K562 treated with DMSO at 1 percent for 24 hours (cell line): Measurements from ENCODE around the gene GRID2IP. TPM values are rescaled to one million over a fixed set of nuclear protein-coding genes. Genes with fewer than 3 reads are reported as not detected.

Experiments
- total RNA-seq: library from RNA; unstranded; fragments of 300-600 nt; gene quantifications from 2 replicates; pipeline ENCODE4 v1.2.3, GENCODE V29; 2022; ENCODE audit warnings: low read depth; ENCODE audit not compliant: insufficient read depth

The GRID2IP gene
- total RNA-seq, result not detected in 2 replicates

DNA sequence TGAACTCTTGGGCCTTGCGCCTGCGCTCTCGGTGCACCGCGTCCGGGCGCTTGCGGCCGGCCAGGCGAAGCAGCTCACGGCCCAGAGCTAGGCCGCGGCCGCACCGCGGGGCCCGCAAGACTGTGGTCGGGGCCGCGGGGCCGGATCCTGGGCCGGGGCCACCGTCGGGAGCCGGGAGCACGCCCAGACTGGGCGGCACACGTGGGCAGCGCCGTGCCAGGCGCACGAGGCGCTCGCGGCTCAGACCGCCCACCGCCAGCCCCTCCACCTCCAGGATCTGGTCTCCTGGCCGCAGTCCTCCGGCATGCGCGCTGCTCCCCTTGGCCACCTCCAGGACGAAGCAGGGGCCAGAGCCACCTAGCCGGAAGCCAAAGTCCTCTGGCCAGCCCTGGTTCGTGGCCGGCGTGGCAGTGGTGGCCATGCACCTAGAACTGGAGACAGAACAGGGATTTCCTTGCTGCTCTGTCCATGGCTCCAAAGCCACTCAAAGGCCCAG is at the start of gene GRID2IP:
Gene GRID2IP, minus strand, starts transcription at position 446 of the 496 bp plus-strand sequence. Its CDS starts 25 bp downstream, at position 421.

GRCh38 chr7:6589829-6590644 is 38.8 kb upstream of the GRID2IP start, which contains the start of gene INTS15:
TSS of gene INTS15 (plus strand) at chr7:6590021. CDS start at chr7:6590284, 263 bp downstream.

DNA sequence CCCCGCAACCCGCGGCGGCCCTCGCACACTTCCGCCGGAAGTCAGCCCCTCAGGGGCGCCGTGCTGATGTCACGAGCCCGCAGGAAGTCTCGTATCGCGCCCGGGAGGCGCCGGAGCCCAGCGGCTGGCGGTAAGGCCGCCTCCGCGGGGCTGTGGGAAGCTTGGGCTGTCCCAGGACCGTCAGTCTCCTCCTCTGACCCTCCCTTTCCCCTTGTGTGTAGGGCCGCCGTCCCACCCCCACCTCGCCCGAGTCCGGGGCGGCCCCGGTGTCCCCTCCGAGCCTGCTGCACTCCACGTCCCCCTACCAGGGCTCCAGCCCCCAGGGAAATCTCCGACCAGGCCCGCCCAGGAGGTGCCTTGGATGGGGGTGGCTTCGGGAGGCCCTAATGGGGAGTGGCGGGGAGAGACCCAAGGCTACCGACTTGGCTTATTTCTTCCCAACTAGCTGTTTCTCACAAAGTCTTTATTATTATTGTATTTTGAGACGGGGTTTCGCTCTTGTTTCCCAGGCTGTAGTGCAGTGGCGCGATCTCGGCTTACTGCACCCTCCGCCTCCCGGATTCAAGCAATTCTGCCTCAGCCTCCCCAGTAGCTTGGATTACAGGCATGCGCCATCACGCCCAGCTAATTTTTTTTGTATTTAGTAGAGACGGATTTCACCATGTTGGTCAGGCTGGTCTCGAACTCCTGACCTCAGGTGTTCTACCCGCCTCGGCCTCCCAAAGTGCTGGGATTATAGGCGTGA is 26.3 kb upstream of the GRID2IP start, which contains the start of gene ZDHHC4:
Gene ZDHHC4, plus strand, starts transcription at position 86 of the 745 bp plus-strand sequence. CDS start 3,108 bp downstream, outside the sequence.

GRCh38 chr7:6447581-6448199 is 103.6 kb downstream of the GRID2IP start, which contains the start of gene DAGLB:
TSS of gene DAGLB (minus strand) at chr7:6447954. CDS start at chr7:6447842, 112 bp downstream.

Other genes with a start within 250 kb of the GRID2IP start
- 23.2 and 57.5 TPM in 2 replicates for gene FAM220A, start 202.5 kb downstream of the GRID2IP start, total RNA-seq
- gene RAC1, start 176.9 kb downstream of the GRID2IP start, total RNA-seq, result 158 and 163 TPM in 2 replicates
- 21.0 and 28.3 TPM in 2 replicates for gene DAGLB, start 103.5 kb downstream of the GRID2IP start, total RNA-seq
- 56.3 and 58.8 TPM in 2 replicates for gene KDELR2, start 67.3 kb downstream of the GRID2IP start, total RNA-seq
- 78.9 and 81.2 TPM in 2 replicates for gene ZDHHC4, start 26.0 kb upstream of the GRID2IP start, total RNA-seq
- 57.7 and 59.1 TPM in 2 replicates for gene INTS15, start 38.6 kb upstream of the GRID2IP start, total RNA-seq
- gene ZNF853, start 64.1 kb upstream of the GRID2IP start, total RNA-seq, result 0.10 and 0.20 TPM in 2 replicates
- gene ZNF316, start 85.9 kb upstream of the GRID2IP start, total RNA-seq, result 34.0 and 35.5 TPM in 2 replicates
- 8.4 and 11.5 TPM in 2 replicates for gene ZNF12, start 155.5 kb upstream of the GRID2IP start, total RNA-seq
- not detected in 2 replicates for gene RSPH10B2, start 202.6 kb upstream of the GRID2IP start, total RNA-seq